ENCODE measurements around the gene SLC9A8.

Gene SLC9A8

DNA sequence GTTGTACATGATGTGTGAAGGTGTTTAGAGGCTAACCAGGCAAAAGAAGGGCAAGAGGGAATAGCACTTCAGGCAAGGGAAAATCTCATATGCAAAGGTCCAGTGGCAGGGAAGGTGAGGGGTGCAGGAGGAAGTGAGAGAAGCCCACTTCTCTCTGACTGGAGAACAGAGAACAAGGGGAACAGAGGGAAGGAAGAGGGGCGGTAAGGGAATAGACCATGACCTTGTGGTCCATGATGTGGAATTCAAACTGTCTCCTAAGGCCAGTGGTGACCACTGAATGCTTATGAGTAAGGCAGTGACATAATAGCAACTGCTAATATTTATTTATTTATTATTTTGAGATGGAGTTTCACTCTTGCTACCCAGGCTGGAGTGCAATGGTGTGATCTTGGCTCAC lies 20.6 kb upstream of the SLC9A8 start:
- TF ChIP-seq TCF12 (IDR thresholded peaks at IDR 0.05; ENCODE audit: low read depth), result no peak

DNA sequence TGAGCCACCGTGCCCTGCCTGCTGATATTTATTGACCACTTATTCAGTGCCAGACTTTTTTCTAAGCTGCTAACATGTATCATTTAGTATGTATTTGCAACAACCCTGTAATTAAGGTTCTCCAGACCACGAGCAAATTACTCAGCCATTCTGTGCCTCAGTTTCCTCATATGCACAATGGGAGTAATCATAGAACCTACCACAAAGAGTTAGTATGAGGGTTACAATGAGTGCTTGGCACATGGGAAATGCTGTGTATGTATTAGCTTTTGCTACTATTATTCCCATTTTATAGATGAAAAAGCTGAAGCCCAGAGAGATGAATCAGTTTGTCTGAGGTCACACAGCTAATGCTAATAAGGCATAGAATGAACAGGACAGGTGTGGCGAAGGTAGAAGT lies 20.0 kb upstream of the SLC9A8 start:
- TF ChIP-seq FOXM1 (IDR thresholded peaks at IDR 0.05; ENCODE audit: borderline replicate concordance, low read depth) (no peak), ZBTB7A (IDR thresholded peaks at IDR 0.05; ENCODE audit: low read depth) (no peak)

DNA sequence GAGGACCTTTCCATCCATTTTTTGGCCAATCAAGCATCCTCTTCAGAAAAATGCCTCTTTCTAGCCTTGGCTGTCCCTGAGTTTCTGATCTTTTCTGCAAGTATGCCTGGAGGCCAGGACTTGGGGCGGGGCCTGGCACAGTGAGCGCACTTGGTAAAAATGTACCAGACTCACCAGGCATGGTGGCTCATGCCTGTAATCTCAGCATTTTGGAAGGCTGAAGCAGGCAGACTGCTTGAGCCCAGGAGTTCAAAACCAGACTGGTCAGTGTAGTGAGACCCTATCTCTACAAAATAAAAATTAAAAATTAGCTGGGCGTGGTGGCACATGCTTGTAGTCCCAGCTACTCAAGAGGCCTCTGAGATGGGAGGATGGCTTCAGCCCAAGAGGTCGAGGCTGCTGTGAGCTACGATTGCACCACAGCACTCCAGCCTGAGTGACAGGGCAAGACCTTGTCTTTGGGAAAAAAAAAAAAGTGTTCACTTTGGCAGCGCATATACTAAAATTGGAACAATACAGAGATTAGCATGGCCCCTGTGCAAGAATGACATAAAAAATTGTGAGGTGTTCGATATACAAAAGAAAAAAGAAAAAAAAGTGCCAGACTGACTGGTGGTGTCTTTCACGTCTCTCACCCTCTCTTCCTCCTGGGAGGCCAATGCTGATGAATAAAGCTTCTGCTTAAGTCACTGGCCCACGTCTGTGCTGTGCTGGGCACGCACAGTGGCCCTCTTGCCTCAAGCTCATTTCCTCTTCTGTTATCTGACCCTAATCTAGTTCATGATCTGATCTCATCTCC lies 18.1 kb upstream of the SLC9A8 start:
- no peak for TF ChIP-seq CEBPB (IDR thresholded peaks at IDR 0.05)
- TF ChIP-seq NFIC (IDR thresholded peaks at IDR 0.05), result no peak
- no peak for TF ChIP-seq EP300 (IDR thresholded peaks at IDR 0.05; ENCODE audit: borderline replicate concordance)
- TF ChIP-seq, protein P1, sequence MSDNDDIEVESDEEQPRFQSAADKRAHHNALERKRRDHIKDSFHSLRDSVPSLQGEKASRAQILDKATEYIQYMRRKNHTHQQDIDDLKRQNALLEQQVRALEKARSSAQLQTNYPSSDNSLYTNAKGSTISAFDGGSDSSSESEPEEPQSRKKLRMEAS (IDR thresholded peaks at IDR 0.05), result no peak
- no peak for TF ChIP-seq CREB1 (IDR thresholded peaks at IDR 0.05; ENCODE audit: low read depth)
- no peak for TF ChIP-seq RAD21 (IDR thresholded peaks at IDR 0.05; ENCODE audit: low read depth)
- TF ChIP-seq, protein P2, sequence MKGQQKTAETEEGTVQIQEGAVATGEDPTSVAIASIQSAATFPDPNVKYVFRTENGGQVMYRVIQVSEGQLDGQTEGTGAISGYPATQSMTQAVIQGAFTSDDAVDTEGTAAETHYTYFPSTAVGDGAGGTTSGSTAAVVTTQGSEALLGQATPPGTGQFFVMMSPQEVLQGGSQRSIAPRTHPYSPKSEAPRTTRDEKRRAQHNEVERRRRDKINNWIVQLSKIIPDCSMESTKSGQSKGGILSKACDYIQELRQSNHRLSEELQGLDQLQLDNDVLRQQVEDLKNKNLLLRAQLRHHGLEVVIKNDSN (IDR thresholded peaks at IDR 0.05), result no peak
- TF ChIP-seq, protein P3, sequence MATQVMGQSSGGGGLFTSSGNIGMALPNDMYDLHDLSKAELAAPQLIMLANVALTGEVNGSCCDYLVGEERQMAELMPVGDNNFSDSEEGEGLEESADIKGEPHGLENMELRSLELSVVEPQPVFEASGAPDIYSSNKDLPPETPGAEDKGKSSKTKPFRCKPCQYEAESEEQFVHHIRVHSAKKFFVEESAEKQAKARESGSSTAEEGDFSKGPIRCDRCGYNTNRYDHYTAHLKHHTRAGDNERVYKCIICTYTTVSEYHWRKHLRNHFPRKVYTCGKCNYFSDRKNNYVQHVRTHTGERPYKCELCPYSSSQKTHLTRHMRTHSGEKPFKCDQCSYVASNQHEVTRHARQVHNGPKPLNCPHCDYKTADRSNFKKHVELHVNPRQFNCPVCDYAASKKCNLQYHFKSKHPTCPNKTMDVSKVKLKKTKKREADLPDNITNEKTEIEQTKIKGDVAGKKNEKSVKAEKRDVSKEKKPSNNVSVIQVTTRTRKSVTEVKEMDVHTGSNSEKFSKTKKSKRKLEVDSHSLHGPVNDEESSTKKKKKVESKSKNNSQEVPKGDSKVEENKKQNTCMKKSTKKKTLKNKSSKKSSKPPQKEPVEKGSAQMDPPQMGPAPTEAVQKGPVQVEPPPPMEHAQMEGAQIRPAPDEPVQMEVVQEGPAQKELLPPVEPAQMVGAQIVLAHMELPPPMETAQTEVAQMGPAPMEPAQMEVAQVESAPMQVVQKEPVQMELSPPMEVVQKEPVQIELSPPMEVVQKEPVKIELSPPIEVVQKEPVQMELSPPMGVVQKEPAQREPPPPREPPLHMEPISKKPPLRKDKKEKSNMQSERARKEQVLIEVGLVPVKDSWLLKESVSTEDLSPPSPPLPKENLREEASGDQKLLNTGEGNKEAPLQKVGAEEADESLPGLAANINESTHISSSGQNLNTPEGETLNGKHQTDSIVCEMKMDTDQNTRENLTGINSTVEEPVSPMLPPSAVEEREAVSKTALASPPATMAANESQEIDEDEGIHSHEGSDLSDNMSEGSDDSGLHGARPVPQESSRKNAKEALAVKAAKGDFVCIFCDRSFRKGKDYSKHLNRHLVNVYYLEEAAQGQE (IDR thresholded peaks at IDR 0.05; ENCODE audit: low read depth), result no peak
- no peak for TF ChIP-seq YY1 (IDR thresholded peaks at IDR 0.05; ENCODE audit: low read depth)
- no peak for TF ChIP-seq TEAD4 (IDR thresholded peaks at IDR 0.05)
- no peak for TF ChIP-seq ZBTB7A (IDR thresholded peaks at IDR 0.05; ENCODE audit: low read depth)
- TF ChIP-seq TAF1 (IDR thresholded peaks at IDR 0.05; ENCODE audit: low read depth), result no peak
- TF ChIP-seq EGR1 (IDR thresholded peaks at IDR 0.05), result no peak

DNA sequence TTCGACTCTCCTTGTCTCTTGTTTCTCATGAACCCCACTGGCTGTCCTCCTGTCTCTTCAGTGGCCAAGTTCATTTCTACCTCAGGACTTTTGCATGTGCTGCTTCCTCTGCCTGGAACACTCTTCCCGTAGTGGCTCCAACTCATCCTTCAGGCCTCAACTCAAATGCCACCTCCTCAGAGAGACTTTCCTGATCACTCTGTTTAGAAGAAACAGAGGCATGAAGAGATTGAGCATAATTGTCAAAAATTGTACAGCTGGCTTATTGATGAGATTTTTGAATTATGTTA lies 17.5 kb upstream of the SLC9A8 start:
- TF ChIP-seq CEBPB (IDR thresholded peaks at IDR 0.05) (no peak), ZBTB7A (IDR thresholded peaks at IDR 0.05; ENCODE audit: low read depth) (no peak), YY1 (IDR thresholded peaks at IDR 0.05; ENCODE audit: low read depth) (no peak), RAD21 (IDR thresholded peaks at IDR 0.05; ENCODE audit: low read depth) (no peak), FOXM1 (IDR thresholded peaks at IDR 0.05; ENCODE audit: borderline replicate concordance, low read depth) (no peak), EGR1 (IDR thresholded peaks at IDR 0.05) (no peak), EP300 (IDR thresholded peaks at IDR 0.05; ENCODE audit: borderline replicate concordance) (no peak), CREB1 (IDR thresholded peaks at IDR 0.05; ENCODE audit: low read depth) (no peak)
- TF ChIP-seq, protein P2 (IDR thresholded peaks at IDR 0.05), result no peak
- TF ChIP-seq, protein P3 (IDR thresholded peaks at IDR 0.05; ENCODE audit: low read depth), result no peak
- TF ChIP-seq, protein P1 (IDR thresholded peaks at IDR 0.05), result no peak

DNA sequence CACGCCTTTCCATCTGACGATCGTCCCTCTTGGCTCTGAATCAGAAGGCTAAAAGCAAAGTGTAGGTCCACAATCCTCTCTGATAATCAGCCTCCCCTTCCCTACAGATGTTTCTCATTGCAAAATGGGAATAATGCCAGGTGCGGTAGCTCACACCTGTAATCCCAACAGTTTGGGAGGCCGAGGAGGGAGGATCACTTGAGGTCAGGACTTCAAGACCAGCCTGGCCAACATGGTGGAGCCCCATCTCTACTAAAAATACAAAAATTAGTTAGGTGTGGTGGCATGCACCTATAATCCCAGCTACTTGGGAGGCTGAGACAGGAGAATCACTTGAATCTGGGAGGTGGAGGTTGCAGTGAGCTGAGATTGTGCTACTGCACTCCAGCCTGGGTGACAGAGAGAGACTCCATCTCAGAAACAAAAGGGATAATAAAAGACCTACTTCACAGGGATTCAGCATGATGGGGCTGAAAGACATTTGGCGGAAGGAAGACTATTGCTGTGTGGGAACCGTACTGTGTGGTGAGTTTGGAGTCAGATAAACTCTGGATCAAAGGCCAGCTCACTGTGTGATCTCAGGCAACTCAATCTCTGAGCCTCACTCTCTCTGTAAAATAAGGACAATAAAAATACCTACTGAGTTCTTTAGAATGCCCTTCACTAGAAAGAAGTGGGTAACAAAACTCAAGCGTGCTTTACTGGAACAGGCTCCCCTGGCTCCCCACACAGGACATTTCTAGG lies 15.9 kb upstream of the SLC9A8 start:
- TF ChIP-seq, protein P2 (IDR thresholded peaks at IDR 0.05), result no peak
- no peak for TF ChIP-seq TCF12 (IDR thresholded peaks at IDR 0.05; ENCODE audit: low read depth)

DNA sequence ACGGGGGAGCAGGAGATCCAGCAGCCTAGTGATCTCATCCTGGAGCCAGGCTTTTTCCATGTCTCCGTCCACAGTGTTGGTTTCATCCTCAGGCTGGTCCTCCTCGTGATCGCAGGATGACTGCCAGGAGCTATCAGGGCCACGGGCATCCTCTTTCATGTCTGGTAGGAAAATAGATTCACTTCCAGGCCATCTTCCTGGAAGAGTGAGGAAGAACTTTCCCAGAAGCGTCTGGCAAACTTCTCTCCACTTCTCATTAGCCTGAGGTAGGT lies 15.3 kb upstream of the SLC9A8 start:
- TF ChIP-seq TEAD4 (IDR thresholded peaks at IDR 0.05) (no peak), EP300 (IDR thresholded peaks at IDR 0.05; ENCODE audit: borderline replicate concordance) (no peak), TAF1 (IDR thresholded peaks at IDR 0.05; ENCODE audit: low read depth) (no peak), CREB1 (IDR thresholded peaks at IDR 0.05; ENCODE audit: low read depth) (no peak), NFIC (IDR thresholded peaks at IDR 0.05) (no peak), FOXM1 (IDR thresholded peaks at IDR 0.05; ENCODE audit: borderline replicate concordance, low read depth) (no peak), YY1 (IDR thresholded peaks at IDR 0.05; ENCODE audit: low read depth) (no peak), TCF12 (IDR thresholded peaks at IDR 0.05; ENCODE audit: low read depth) (no peak)
- TF ChIP-seq, protein P1 (IDR thresholded peaks at IDR 0.05), result no peak
- TF ChIP-seq, protein P3 (IDR thresholded peaks at IDR 0.05; ENCODE audit: low read depth), result no peak
- TF ChIP-seq, protein P2 (IDR thresholded peaks at IDR 0.05), result no peak

Measured in Ishikawa (cell line).